Cerebellar nuclear complex (tissue), 1 donor: ENCODE results near the gene ATP9B.

Source experiments
- DNase-seq, 2 experiments: peaks; one replicate each; lab custom pipeline; 2025; lab: John Stamatoyannopoulos, UW

The ATP9B gene

GRCh38 chr18:79427368-79428225, 358.4 kb downstream of the ATP9B start:
- DNase-seq: no peak
